Activated CD4-positive, CD25-positive, alpha-beta regulatory T cell treated with anti-CD3 and anti-CD28 coated beads, Interleukin-2, amount 50 U/mL, for 24 hours (primary cell): Measurements from ENCODE around the gene TMEM163.

ENCODE experiments used
- ATAC-seq, 2 donors: fragments of 150-1000 bp; cut with Tn5 transposase; one replicate each; pipeline ENCODE4 v1.10.0; 2021; ENCODE audit warnings: mild to moderate bottlenecking in 1 of 2, moderate library complexity in 1 of 2

Gene TMEM163

GRCh38 chr2:134690629-134691215 lies 28.1 kb downstream of the TMEM163 start:
- no peak for ATAC-seq

DNA sequence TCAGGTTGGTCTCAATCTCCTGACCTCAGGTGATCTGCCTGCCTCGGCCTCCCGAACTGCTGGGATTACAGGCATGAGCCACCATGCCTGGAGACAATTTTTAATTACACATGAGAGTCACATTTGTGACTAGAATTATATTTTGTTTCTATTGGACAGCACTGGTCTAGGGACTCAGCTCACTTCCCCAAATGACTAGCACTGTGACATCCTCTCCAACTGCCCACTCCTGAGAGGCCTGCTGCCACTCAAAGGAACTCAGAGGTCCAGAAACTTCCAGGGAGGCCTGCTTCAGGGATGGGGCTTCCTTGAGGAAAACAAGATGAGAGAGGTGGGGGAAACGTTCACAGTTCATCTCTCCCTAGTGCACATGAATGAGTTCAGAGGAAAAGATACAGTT lies 29.5 kb downstream of the TMEM163 start:
- no peak for ATAC-seq

DNA sequence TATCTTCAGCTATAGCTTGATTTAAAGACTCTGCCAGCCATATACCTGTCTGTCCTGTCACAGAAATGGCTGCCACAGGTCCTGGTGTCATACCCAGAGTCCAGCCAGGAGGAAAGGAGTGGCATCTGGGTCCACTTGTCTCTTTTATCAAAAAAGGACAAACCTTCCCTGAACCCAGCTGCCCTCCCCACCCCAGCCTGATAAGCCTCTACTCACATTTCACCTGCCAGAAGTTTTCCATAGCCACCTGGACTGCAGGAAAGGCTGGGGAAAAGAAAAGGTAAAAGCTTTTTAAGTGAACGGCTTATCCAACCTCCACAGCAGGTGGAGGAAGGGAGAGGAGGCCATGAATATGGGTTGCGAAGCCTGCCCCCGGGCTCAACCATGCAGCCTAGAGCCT lies 32.8 kb downstream of the TMEM163 start:
- ATAC-seq = no peak

DNA sequence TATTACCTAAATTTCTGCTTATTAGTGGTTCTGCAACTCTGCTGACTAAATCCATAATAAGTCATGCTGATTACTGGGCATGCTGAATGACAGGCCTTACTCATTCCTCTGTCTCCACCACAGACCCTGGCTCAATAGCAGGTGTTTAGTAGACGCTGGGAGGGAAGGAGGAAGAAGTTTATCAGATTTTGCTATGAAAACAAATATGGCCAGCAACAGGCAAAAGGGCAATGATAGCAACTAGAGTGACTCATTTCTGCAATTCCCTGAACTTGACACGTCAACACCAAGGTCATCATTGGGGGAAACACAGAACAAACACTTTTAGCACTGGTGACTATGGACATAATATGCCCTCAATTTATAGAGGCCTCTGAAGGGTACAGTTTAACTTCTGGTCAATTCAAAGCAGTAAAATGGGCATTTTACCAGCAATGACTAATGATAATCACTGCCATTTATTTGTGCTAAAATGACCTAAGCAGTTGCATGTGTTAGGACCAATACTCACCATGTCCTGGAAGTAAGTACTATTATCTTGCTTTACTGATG lies 35.2 kb downstream of the TMEM163 start:
- peak; percentile 63 to 90 for ATAC-seq

- ATAC-seq = no peak
These were observed 36.1 kb downstream of the TMEM163 start for GRCh38 chr2:134682726-134683125.

DNA sequence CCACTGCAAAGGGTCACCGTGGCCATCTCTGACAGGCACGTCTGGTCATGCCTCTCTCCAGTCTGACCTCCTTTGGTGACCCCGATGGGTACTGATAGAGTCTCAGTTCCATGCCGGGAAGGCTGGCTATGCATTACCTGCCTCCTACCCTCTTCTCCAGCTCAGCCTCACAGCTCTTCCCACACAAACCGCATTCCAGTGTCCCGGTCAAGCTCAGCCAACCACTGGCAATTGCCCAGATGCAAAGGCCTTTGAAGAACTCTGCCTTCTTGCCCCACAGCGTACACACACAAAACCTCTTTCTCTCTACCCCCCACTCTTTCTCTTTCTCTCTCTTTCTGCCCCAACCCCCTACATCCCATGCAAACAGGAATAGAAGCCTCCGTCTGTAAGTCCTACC lies 37.6 kb downstream of the TMEM163 start:
- ATAC-seq = no peak

- ATAC-seq = peak in 1 of 2 donors; percentile 44
These were observed 39.1 kb downstream of the TMEM163 start for GRCh38 chr2:134679745-134680144.

DNA sequence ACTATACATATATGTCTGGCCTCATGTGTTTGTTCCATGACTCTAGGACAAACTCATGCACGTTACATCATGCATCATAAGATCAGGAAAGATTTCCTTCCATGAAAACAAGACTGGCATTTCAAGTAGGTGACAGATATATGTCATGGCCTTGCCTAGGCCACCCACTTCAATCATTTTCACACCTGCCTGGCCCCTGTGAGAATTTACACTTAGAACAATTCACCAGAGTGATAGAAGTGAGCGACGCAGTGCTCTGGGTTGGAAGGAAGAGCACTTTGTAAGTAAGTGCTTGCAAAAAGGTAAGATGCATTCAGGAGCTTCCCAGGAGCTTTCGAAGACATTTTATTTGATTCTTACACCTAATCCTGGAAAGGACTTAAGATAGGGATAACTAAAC lies 39.5 kb downstream of the TMEM163 start:
- no peak for ATAC-seq

DNA sequence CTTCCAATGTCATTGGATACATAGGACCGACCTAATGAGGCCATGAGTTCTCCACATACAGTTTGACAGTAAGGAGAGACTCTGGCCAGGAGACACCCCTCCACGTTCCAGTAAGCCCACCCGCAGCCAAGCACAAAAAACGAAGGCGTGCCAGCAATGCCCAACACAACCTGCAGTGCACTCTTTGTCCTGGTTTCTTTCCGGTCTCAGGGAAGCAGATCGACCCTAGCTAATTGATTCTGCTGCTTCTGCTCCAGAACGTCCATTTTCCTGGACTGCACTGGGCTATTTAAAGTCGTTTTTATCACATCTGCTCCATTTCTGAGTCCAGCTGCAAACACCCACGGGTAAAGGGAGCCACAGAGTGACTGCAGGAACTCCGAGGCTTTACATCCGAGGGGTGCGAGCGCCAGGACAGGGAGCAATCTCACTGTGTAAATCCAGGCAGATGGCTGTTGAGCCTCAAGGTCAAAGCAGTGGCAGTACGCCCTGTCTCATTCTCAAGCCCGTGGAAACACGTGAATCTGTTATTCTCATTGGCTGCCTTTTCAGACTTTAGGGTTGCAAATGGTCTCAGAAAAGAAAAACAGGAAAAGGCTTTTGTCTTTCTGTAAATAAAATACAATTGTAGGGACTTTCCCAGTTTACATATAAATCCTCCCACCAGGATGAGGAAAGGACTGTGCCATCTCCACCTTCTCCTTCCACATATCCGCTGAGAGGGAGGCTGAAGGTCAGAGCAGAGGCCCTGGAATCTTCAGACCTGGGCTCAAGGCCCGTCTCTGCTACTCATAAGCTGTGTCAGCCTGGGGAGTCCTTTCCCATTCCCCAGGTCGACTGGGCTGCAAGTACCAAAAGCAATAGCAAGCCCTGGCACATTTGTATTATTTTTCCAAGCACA lies 40.7 kb downstream of the TMEM163 start:
- no peak for ATAC-seq

- no peak for ATAC-seq
These were observed 41.8 kb downstream of the TMEM163 start for GRCh38 chr2:134676960-134677359.

GRCh38 chr2:134675314-134675713 lies 43.5 kb downstream of the TMEM163 start:
- ATAC-seq = no peak

- ATAC-seq = no peak
These were observed 44.1 kb downstream of the TMEM163 start for GRCh38 chr2:134674687-134675086.

DNA sequence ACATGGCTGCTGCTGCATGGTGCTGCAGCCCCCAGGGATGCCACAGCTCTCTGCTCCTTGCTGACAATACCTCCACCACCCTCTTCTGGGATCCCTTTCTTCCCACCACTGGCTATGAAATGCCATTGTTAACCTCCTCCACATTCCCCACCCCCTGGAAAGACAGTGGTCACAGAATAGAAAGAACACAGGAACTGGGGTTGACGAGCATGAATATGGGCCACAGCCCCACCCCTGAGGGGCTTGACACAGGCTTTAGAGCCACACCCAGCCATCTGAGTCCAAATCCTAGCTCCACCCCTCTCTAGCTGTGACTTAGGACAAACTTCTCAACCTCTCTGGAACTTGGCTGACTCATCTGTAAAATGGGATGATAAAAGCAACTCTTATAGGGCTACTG lies 47.3 kb downstream of the TMEM163 start:
- ATAC-seq = no peak

DNA sequence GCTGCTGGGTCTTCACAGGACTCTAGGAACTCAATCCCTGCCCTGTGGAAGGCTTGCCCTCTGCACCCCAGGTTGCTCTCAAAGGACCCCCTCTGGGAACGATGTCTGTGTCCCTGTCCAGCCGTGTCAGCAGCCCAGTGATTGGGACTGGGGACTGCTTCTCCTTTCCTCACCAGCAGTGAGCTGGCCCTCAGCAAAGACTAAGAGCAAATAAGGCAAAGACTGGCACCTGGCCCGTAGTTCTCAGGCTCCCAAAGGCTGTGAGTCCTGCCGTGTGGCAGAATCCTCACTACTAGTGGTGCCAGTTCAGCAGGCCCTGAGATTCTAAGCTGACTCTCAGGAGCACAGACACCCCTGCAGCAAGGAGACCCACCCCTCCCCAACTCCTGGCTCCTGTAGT lies 47.8 kb downstream of the TMEM163 start:
- ATAC-seq = no peak

- ATAC-seq = peak in 1 of 2 donors; percentile 31
These were observed 48.8 kb downstream of the TMEM163 start for GRCh38 chr2:134669731-134670669.

DNA sequence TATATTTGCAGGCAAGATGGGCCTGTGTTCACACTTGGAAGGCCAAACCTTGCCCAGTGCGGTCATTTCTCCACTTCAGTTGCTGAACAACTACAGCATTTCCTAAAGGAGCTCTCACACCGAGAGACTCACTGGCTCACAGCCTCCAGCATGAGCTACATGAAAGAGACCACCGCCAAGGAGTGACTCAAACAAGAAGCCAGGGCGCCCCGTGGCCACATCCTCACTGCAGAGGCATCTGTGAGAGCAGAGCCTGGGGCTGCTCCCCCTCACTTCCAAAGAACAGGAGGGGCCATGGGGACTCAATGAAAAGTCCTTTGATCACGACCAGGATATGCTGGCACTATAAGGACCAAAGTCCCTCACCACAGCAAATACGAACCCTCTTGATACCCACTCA lies 50.0 kb downstream of the TMEM163 start:
- ATAC-seq = peak; percentile 67 to 90

- no peak for ATAC-seq
These were observed 51.3 kb downstream of the TMEM163 start for GRCh38 chr2:134667541-134667940.

DNA sequence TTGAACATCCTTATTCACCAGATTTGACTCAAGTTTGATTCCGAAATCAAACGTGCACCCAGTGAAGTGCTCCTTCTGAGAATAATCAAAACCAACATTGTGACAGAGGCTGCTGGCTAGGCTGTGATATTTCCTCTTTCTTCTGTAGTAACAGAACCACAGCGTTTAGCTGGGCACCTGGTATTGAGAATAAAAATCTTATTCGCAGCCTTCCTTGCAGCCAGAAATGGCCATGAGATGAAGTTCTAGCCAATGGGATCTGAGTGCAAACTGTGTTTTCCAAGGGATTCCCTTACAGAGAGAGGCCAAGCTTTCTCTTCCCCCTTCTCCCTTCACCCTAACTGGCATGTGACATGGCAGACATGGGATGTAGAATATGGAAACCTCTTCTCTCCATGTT lies 51.7 kb downstream of the TMEM163 start:
- no peak for ATAC-seq

DNA sequence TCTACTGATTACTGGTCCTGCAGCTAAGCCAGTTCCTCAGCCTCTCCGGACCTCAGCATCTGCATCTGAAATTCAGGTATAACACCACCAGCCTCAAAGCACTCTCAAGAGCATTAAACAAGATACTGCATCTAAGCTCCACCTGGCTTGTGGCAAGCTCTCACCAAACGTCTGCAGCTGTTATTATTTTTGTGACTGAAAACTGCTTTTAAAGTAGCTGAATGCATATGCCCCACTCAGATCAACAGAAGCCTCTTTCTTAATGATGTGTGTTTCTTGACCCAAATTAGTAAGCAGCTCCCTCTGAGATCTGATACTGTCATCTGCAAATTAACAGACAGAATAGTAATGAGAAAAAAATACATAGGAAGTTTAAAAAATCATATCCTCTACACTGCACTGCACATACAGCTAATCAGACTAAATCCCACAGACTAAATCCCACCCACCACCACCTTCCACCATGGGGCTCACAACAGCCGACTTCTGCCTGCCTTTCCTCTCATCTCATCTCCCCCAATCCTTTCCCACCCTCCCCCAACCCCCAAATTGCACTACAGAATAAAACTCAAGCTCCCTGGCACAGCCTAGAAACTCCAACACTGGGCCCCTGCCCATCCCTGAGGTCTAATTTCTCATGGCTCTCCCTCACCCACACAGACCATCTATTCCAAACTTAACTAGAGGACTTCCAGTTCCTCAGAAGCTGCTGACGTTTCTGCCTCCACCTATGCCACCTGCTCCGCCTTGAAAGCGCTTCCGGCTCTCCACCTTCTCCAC lies 52.9 kb downstream of the TMEM163 start:
- ATAC-seq = peak in 1 of 2 donors; percentile 27

- no peak for ATAC-seq
These were observed 55.0 kb downstream of the TMEM163 start for GRCh38 chr2:134663451-134664450.

DNA sequence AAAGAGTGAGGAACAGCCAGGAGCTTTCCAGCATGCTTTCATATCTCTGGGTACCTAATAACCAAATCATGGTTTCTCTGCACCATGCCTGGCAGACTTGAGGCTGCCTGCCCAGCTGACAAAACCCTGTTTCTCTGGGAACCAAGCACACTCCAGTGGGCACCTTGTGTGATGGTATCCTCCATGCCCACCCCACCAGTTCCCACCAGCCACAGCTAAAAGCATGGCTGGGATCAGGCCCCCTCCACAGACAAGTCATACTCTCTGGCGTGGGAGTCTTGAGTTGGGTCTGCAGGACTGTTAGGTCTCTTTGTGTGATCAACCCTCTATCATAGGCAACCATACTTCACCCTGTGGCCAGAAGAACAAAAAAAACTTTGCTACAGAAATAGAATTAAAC lies 56.0 kb downstream of the TMEM163 start:
- no peak for ATAC-seq
